A673 (cell line): ENCODE measurements around the gene TFDP2. TPM values are rescaled to one million over a fixed set of nuclear protein-coding genes. Genes with fewer than 3 reads are reported as not detected.

Experiments
- BruUV-seq: library from RNA; stranded (reverse); fragments of 400-500 nt; replicated peaks from 2 replicates; lab custom pipeline; 2021; lab: Mats Ljungman, UMichigan
- CTCF ChIA-PET: fragments of 300-600 bp; sonication (Branson Sonifier 250); formaldehyde crosslinking; loops from one replicate; lab custom pipeline; 2022; ENCODE audit warnings: antibody characterized with exemption; lab: Charles Lee
- POLR2A ChIA-PET: fragments of 300-600 bp; sonication (Branson Sonifier 250); formaldehyde crosslinking; loops from one replicate; lab custom pipeline; 2022; ENCODE audit warnings: antibody characterized with exemption; ENCODE audit not compliant: low non-redundant PET; lab: Charles Lee
- DNase-seq: peaks from one replicate; pipeline ENCODE4 v3.0.0-alpha.2; 2015; ENCODE audit warnings: low spot score
- H3K27ac ChIP-seq: fragments of 200-600 bp; sonication (generic); 2 replicates; pipeline ENCODE4 v1.5.1; 2016; ENCODE audit warnings: mixed run types, low read depth, mild to moderate bottlenecking, mixed read lengths, antibody characterized with exemption, low read length; ENCODE audit not compliant: poor library complexity, severe bottlenecking
- H3K27me3 ChIP-seq: fragments of 200-600 bp; sonication (generic); replicated peaks from 2 replicates; pipeline ENCODE4 v1.6.1; 2017; ENCODE audit warnings: mixed run types, low read depth, mild to moderate bottlenecking, mixed read lengths, antibody characterized with exemption, low read length; ENCODE audit not compliant: insufficient read depth, poor library complexity
- H3K36me3 ChIP-seq: fragments of 200-600 bp; sonication (generic); 2 replicates; pipeline ENCODE4 v1.6.1; 2016; ENCODE audit warnings: mixed run types, mild to moderate bottlenecking, mixed read lengths, antibody characterized with exemption, low read length; ENCODE audit not compliant: insufficient read depth, poor library complexity, severe bottlenecking
- H3K4me1 ChIP-seq: fragments of 200-600 bp; sonication (generic); 2 replicates; pipeline ENCODE4 v1.6.1; 2017; ENCODE audit warnings: mixed run types, mild to moderate bottlenecking, mixed read lengths, antibody characterized with exemption, low read length; ENCODE audit not compliant: insufficient read depth, poor library complexity, severe bottlenecking
- H3K4me3 ChIP-seq: fragments of 200-600 bp; sonication (generic); 2 replicates; pipeline ENCODE4 v1.5.1; 2016; ENCODE audit warnings: low read depth, mixed run types, mild to moderate bottlenecking, mixed read lengths, low read length; ENCODE audit not compliant: poor library complexity, severe bottlenecking
- H3K9me3 ChIP-seq: fragments of 200-600 bp; sonication (generic); 2 replicates; pipeline ENCODE4 v1.6.1; 2016; ENCODE audit warnings: mixed run types, low read depth, mild to moderate bottlenecking, mixed read lengths, antibody characterized with exemption, low read length; ENCODE audit not compliant: poor library complexity, severe bottlenecking
- CTCF ChIP-seq: fragments of 300-800, 200-600 bp; sonication (generic); conservative IDR thresholded peaks from 2 replicates; pipeline ENCODE4 v1.5.1; 2017; ENCODE audit warnings: low read depth, mild to moderate bottlenecking, antibody characterized with exemption, low read length, moderate library complexity, mixed read lengths
- EZH2 ChIP-seq: fragments of 200-600 bp; sonication (generic); IDR thresholded peaks from 2 replicates; pipeline ENCODE4 v1.6.1; 2017; ENCODE audit warnings: borderline replicate concordance, low read depth, mild to moderate bottlenecking, mixed read lengths, antibody characterized with exemption, low read length; ENCODE audit not compliant: poor library complexity, severe bottlenecking
- intact Hi-C: fragments of 100-400 bp; cut with micrococcal nuclease; formaldehyde crosslinking; loops from one replicate; pipeline ENCODE4 v1.10.0; 2022; ENCODE audit not compliant: unreplicated experiment
- total RNA-seq: library from RNA; stranded (reverse); gene quantifications from 2 replicates; pipeline ENCODE4 v1.2.3, GENCODE V29; 2021

The TFDP2 gene
- total RNA-seq, 1 experiment from 2014 or later: 41.6 TPM

- no peaks in the 10 kb centered on the region for H3K36me3 ChIP-seq
- POLR2A ChIA-PET: no interaction called here
- BruUV-seq: no TSS peak
Measured at GRCh38 chr3:142152384-142152783, 3.0 kb upstream of the TFDP2 start.

GRCh38 chr3:142151828-142152227 lies 2.5 kb upstream of the TFDP2 start:
- ChIA-PET CTCF (interaction anchor here (0.6 kb wide), 1 partner anchor 133 kb away, joined by 5 read pairs; no protein-coding TSS in a partner anchor), POLR2A (no interaction called here)
- H3K27me3 ChIP-seq: no peaks in the 10 kb centered on the region
- H3K4me1 ChIP-seq: no peaks in the 10 kb centered on the region
- no peak for DNase-seq
- H3K36me3 ChIP-seq: no peaks in the 10 kb centered on the region
- intact Hi-C loops: no loop called here
- H3K4me3 ChIP-seq: no peak overlapping the region
- BruUV-seq: no TSS peak
- no peak for TF ChIP-seq EZH2
- TF ChIP-seq CTCF: no peak
- H3K9me3 ChIP-seq: no peaks in the 10 kb centered on the region
- no peak overlapping the region for H3K27ac ChIP-seq

More at GRCh38 chr3:142152384-142152783, 3.0 kb upstream of the TFDP2 start:
- DNase-seq: no peak
- no peaks in the 10 kb centered on the region for H3K27me3 ChIP-seq
- CTCF ChIA-PET: no interaction called here
- no peak overlapping the region for H3K27ac ChIP-seq
- H3K4me1 ChIP-seq: no peaks in the 10 kb centered on the region
- intact Hi-C loops: no loop called here
- H3K9me3 ChIP-seq: no peaks in the 10 kb centered on the region
- TF ChIP-seq EZH2: no peak
- 0 out of 2 replicates have a peak, but pooled peaks have one; percentile 21 for TF ChIP-seq CTCF
- H3K4me3 ChIP-seq: no peak overlapping the region

- Histone ChIP-seq H3K4me3 (no peak overlapping the region), H3K27ac (no peak overlapping the region), H3K4me1 (no peaks in the 10 kb centered on the region), H3K36me3 (no peaks in the 10 kb centered on the region), H3K9me3 (no peaks in the 10 kb centered on the region), H3K27me3 (no peaks in the 10 kb centered on the region)
- intact Hi-C loops: no loop called here
- CTCF ChIA-PET: interaction anchor here (0.6 kb wide), 1 partner anchor 134 kb away, joined by 5 read pairs; no protein-coding TSS in a partner anchor
- no peak for DNase-seq
- BruUV-seq: no TSS peak
- POLR2A ChIA-PET: no interaction called here
- TF ChIP-seq CTCF (no peak), EZH2 (no peak)
Measured at GRCh38 chr3:142151240-142151639, 1.9 kb upstream of the TFDP2 start.
